ENCODE measurements around the gene INSYN1. TPM values are rescaled to one million over a fixed set of nuclear protein-coding genes. Genes with fewer than 3 reads are reported as not detected.

Gene INSYN1
- total RNA-seq = not detected
- total RNA-seq (2013) = not detected

GRCh38 chr15:73753250-73754130, at the start of gene INSYN1:
TSS of gene INSYN1 (minus strand) at chr15:73753351. CDS start at chr15:73751130, 2,221 bp downstream.
- peaks cover 48 to 52% of the 10 kb centered on the region in 2 donors for H3K27me3 Mint-ChIP-seq (ENCODE audit: low read depth in 2 of 2)
- WGBS (ENCODE audit: insufficient coverage) = 14% methylated on average over 44 of the region's 44 CpGs

GRCh38 chr15:73802431-73803041, 49.4 kb upstream of the INSYN1 start:
- Histone ChIP-seq H3K9me3 (ENCODE audit: control insufficient read depth, insufficient read depth, low read length) (no peaks in the 10 kb centered on the region), H3K27ac (ENCODE audit: low read length) (no peak overlapping the region), H3K4me3 (ENCODE audit: low read length) (no peak overlapping the region), H3K27me3 (ENCODE audit: control insufficient read depth, insufficient read depth, low read length) (no peaks in the 10 kb centered on the region), H3K4me1 (ENCODE audit: control insufficient read depth, insufficient read depth, low read length) (no peaks in the 10 kb centered on the region), H3K36me3 (ENCODE audit: control insufficient read depth, insufficient read depth, low read length) (no peaks in the 10 kb centered on the region)
- Mint-ChIP-seq H3K27me3 (ENCODE audit: low read depth in 2 of 2) (no peaks in the 10 kb centered on the region), H3K27ac (no peak overlapping the region), H3K36me3 (no peaks in the 10 kb centered on the region), H3K4me1 (peaks cover 0 to 4% of the 10 kb centered on the region in 2 donors), H3K4me3 (no peak overlapping the region), H3K9me3 (no peaks in the 10 kb centered on the region)
- intact Hi-C loops (cut with micrococcal nuclease) = no loop called here
- ATAC-seq (no peak), DNase-seq (no peak)
- WGBS (ENCODE audit: insufficient coverage) = 83% methylated on average over 4 of the region's 6 CpGs
- TF ChIP-seq CTCF (IDR thresholded peaks at IDR 0.05) = no peak

More at GRCh38 chr15:73753250-73754130, at the start of gene INSYN1:
- Mint-ChIP-seq H3K36me3 (no peaks in the 10 kb centered on the region), H3K27ac (no peak within 1 kb of the TSS), H3K9me3 (no peaks in the 10 kb centered on the region), H3K4me3 (no peak within 1 kb of the TSS), H3K4me1 (no peaks in the 10 kb centered on the region)
- no peak within 1 kb of the TSS for H3K27ac ChIP-seq (ENCODE audit: low read length)
- H3K27me3 ChIP-seq (ENCODE audit: control insufficient read depth, insufficient read depth, low read length) = peaks cover 7% of the 10 kb centered on the region
- H3K36me3 ChIP-seq (ENCODE audit: control insufficient read depth, insufficient read depth, low read length) = no peaks in the 10 kb centered on the region
- no peak for TF ChIP-seq CTCF (IDR thresholded peaks at IDR 0.05)
- intact Hi-C loops (cut with micrococcal nuclease) = no loop called here
- no peak within 1 kb of the TSS for H3K4me3 ChIP-seq (ENCODE audit: low read length)
- H3K9me3 ChIP-seq (ENCODE audit: control insufficient read depth, insufficient read depth, low read length) = no peaks in the 10 kb centered on the region
- H3K4me1 ChIP-seq (ENCODE audit: control insufficient read depth, insufficient read depth, low read length) = no peaks in the 10 kb centered on the region
- no peak for DNase-seq
- no peak for ATAC-seq

GRCh38 chr15:73800662-73801345, 47.7 kb upstream of the INSYN1 start:
- Histone ChIP-seq H3K36me3 (ENCODE audit: control insufficient read depth, insufficient read depth, low read length) (no peaks in the 10 kb centered on the region), H3K9me3 (ENCODE audit: control insufficient read depth, insufficient read depth, low read length) (no peaks in the 10 kb centered on the region), H3K4me1 (ENCODE audit: control insufficient read depth, insufficient read depth, low read length) (no peaks in the 10 kb centered on the region), H3K27me3 (ENCODE audit: control insufficient read depth, insufficient read depth, low read length) (no peaks in the 10 kb centered on the region), H3K4me3 (ENCODE audit: low read length) (no peak overlapping the region), H3K27ac (ENCODE audit: low read length) (no peak overlapping the region)
- intact Hi-C loops (cut with micrococcal nuclease) = no loop called here
- DNase-seq = no peak
- no peaks in the 10 kb centered on the region for H3K9me3 Mint-ChIP-seq
- ATAC-seq = no peak
- H3K27ac Mint-ChIP-seq = no peak overlapping the region
- H3K27me3 Mint-ChIP-seq (ENCODE audit: low read depth in 2 of 2) = peaks cover 0 to 3% of the 10 kb centered on the region in 2 donors
- H3K4me1 Mint-ChIP-seq = peaks cover 0 to 4% of the 10 kb centered on the region in 2 donors
- H3K4me3 Mint-ChIP-seq = no peak overlapping the region
- WGBS (ENCODE audit: insufficient coverage) = 74% methylated on average over 11 of the region's 11 CpGs
- TF ChIP-seq CTCF (IDR thresholded peaks at IDR 0.05) = no peak
- H3K36me3 Mint-ChIP-seq = no peaks in the 10 kb centered on the region

Measured in natural killer cell (primary cell).